ENCODE data around the gene ADGRF1. TPM values are rescaled to one million over a fixed set of nuclear protein-coding genes. Genes with fewer than 3 reads are reported as not detected.

The ADGRF1 gene
- total RNA-seq, 1 experiment from 2014 or later: 104 TPM

DNA sequence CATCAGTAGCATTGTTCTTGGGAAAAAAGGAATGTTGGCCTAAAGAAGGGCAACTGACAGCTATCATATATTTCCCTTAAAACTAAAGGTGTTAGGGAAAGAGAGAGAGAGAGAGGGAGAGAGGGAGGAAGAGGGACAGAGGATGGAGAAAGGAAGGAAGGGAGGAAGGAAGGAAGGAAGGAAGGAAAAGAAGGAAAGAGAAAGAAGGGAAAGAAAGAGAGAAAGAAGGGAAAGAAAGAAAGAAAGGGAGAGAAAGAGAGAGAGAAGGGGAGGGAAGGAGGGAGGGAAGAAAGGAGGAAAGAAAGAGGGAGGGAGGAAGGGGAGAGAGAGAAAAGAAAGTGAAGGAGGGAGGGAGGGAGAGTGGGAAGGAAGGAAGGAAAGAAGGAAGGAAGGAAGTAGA is 82.7 kb downstream of the ADGRF1 start:
- Histone ChIP-seq H3K4me1 (ENCODE audit: insufficient read depth, low read length) (no peaks in the 10 kb centered on the region), H3K27me3 (ENCODE audit: low read length) (no peaks in the 10 kb centered on the region), H3K9me2 (replicated peaks; ENCODE audit: low read length) (no peaks in the 10 kb centered on the region), H3K36me3 (ENCODE audit: low read depth, low read length) (no peaks in the 10 kb centered on the region), H2AFZ (ENCODE audit: low read length) (0 out of 2 replicates have a peak overlapping the region, but pooled peaks have one; percentile 21), H3K9ac (ENCODE audit: low read length) (no peak overlapping the region), H3F3A (ENCODE audit: low read length, unreplicated experiment) (no peaks in the 10 kb centered on the region), H3K79me2 (ENCODE audit: low read length) (no peaks in the 10 kb centered on the region), H3K27ac (ENCODE audit: low read length) (no peak overlapping the region), H4K20me1 (ENCODE audit: low read length) (no peaks in the 10 kb centered on the region), H3K4me2 (ENCODE audit: low read length) (no peak overlapping the region), H3K4me3 (ENCODE audit: low read length) (no peak overlapping the region), H3K9me3 (ENCODE audit: low read length) (no peaks in the 10 kb centered on the region)
- BruUV-seq (replicated peaks): no TSS peak
- POLR2A ChIA-PET (ENCODE audit: unreplicated experiment): interaction anchor here (0.7 kb wide), 1 partner anchor 73 kb away, joined by 8 read pairs; no protein-coding TSS in a partner anchor
- DNase-seq (no peak), ATAC-seq (no peak)
- intact Hi-C loops (cut with micrococcal nuclease): no loop called here
- CTCF ChIA-PET: no interaction called here
- TF ChIP-seq EZH2 (IDR thresholded peaks at IDR 0.05; ENCODE audit: low read length, unreplicated experiment): no peak
- TF ChIP-seq EZH2phosphoT487 (IDR thresholded peaks at IDR 0.05; ENCODE audit: borderline replicate concordance, low read length): no peak
- TF ChIP-seq, protein P1, sequence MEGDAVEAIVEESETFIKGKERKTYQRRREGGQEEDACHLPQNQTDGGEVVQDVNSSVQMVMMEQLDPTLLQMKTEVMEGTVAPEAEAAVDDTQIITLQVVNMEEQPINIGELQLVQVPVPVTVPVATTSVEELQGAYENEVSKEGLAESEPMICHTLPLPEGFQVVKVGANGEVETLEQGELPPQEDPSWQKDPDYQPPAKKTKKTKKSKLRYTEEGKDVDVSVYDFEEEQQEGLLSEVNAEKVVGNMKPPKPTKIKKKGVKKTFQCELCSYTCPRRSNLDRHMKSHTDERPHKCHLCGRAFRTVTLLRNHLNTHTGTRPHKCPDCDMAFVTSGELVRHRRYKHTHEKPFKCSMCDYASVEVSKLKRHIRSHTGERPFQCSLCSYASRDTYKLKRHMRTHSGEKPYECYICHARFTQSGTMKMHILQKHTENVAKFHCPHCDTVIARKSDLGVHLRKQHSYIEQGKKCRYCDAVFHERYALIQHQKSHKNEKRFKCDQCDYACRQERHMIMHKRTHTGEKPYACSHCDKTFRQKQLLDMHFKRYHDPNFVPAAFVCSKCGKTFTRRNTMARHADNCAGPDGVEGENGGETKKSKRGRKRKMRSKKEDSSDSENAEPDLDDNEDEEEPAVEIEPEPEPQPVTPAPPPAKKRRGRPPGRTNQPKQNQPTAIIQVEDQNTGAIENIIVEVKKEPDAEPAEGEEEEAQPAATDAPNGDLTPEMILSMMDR (conservative IDR thresholded peaks at IDR 0.05; ENCODE audit: low read depth, low read length): no peak

DNA sequence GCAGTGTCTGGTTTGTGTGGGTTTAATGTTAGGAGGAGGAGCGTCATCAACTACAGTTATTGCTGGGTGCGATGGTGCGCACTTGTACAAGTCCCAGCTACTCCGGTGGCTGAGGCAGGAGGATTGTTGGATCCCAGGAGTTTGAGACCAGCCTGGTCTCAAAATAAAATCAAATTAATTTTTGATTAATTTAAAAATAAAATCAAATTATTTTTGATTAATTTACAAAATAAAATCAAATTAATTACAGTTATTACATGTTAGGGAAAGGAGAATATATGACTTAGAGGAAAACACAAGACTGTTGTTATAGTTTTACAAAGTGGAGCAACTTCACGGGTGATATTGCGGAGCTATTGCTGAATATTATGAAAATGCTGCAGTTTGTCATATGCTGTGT is 85.7 kb downstream of the ADGRF1 start:
- Histone ChIP-seq H4K20me1 (ENCODE audit: low read length) (no peaks in the 10 kb centered on the region), H2AFZ (ENCODE audit: low read length) (no peak overlapping the region), H3K4me1 (ENCODE audit: insufficient read depth, low read length) (no peaks in the 10 kb centered on the region), H3K4me3 (ENCODE audit: low read length) (no peak overlapping the region), H3K36me3 (ENCODE audit: low read depth, low read length) (no peaks in the 10 kb centered on the region), H3K79me2 (ENCODE audit: low read length) (no peaks in the 10 kb centered on the region), H3K4me2 (ENCODE audit: low read length) (no peak overlapping the region), H3K9ac (ENCODE audit: low read length) (no peak overlapping the region), H3K9me2 (replicated peaks; ENCODE audit: low read length) (no peaks in the 10 kb centered on the region), H3K27ac (ENCODE audit: low read length) (no peak overlapping the region), H3K27me3 (ENCODE audit: low read length) (no peaks in the 10 kb centered on the region), H3K9me3 (ENCODE audit: low read length) (no peaks in the 10 kb centered on the region), H3F3A (ENCODE audit: low read length, unreplicated experiment) (no peaks in the 10 kb centered on the region)
- intact Hi-C loops (cut with micrococcal nuclease): no loop called here
- ATAC-seq (no peak), DNase-seq (no peak)
- BruUV-seq (replicated peaks): no TSS peak
- no peak for TF ChIP-seq EZH2 (IDR thresholded peaks at IDR 0.05; ENCODE audit: low read length, unreplicated experiment)
- TF ChIP-seq, protein P1 (conservative IDR thresholded peaks at IDR 0.05; ENCODE audit: low read depth, low read length): no peak
- TF ChIP-seq EZH2phosphoT487 (IDR thresholded peaks at IDR 0.05; ENCODE audit: borderline replicate concordance, low read length): no peak
- POLR2A ChIA-PET (ENCODE audit: unreplicated experiment): no interaction called here
- CTCF ChIA-PET: no interaction called here

DNA sequence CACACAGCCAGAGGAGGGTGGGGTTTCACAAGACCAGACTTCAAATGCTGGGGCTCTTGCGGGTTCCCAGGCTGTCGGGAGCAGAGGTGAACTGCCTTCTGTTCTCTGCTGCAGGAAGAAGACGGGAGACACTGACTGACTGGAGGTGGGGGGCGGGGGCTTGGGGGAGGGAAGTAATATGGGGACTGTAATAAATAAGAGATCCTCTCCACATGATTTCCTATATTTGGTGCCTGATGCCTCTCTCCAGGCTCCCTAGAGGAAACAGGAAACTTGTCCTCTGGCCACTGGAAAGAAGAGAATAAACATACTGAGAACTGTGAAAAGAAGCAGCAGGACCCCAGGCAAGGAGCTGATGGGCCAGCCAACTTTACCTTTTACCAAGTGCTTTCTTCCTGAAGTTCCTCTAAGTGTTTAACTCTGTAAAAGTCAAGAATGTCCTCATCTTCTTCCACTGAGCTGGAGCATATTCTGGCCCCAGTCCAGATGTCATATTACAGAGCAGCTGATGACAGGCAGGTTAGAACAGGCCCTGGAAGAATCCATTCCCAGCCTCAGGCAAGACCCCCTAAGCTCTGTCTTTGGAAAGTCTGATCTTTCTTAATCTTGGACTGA is 87.2 kb downstream of the ADGRF1 start:
- ATAC-seq (no peak), DNase-seq (no peak)
- Histone ChIP-seq H3K4me3 (ENCODE audit: low read length) (no peak overlapping the region), H3F3A (ENCODE audit: low read length, unreplicated experiment) (no peaks in the 10 kb centered on the region), H3K36me3 (ENCODE audit: low read depth, low read length) (no peaks in the 10 kb centered on the region), H3K27me3 (ENCODE audit: low read length) (no peaks in the 10 kb centered on the region), H2AFZ (ENCODE audit: low read length) (no peak overlapping the region), H4K20me1 (ENCODE audit: low read length) (no peaks in the 10 kb centered on the region), H3K9ac (ENCODE audit: low read length) (no peak overlapping the region), H3K27ac (ENCODE audit: low read length) (no peak overlapping the region), H3K4me2 (ENCODE audit: low read length) (no peak overlapping the region), H3K9me3 (ENCODE audit: low read length) (no peaks in the 10 kb centered on the region), H3K4me1 (ENCODE audit: insufficient read depth, low read length) (no peaks in the 10 kb centered on the region), H3K9me2 (replicated peaks; ENCODE audit: low read length) (no peaks in the 10 kb centered on the region), H3K79me2 (ENCODE audit: low read length) (no peaks in the 10 kb centered on the region)
- BruUV-seq (replicated peaks): no TSS peak
- CTCF ChIA-PET: no interaction called here
- intact Hi-C loops (cut with micrococcal nuclease): no loop called here
- TF ChIP-seq EZH2 (IDR thresholded peaks at IDR 0.05; ENCODE audit: low read length, unreplicated experiment) (no peak), EZH2phosphoT487 (IDR thresholded peaks at IDR 0.05; ENCODE audit: borderline replicate concordance, low read length) (no peak)
- TF ChIP-seq, protein P1 (conservative IDR thresholded peaks at IDR 0.05; ENCODE audit: low read depth, low read length): no peak
- POLR2A ChIA-PET (ENCODE audit: unreplicated experiment): no interaction called here

Data from PC-3 (cell line).